Heart left ventricle (tissue), 16 donors: ENCODE data around the gene KCNIP3. TPM values are rescaled to one million over a fixed set of nuclear protein-coding genes. Genes with fewer than 3 reads are reported as not detected.

Experiments
- ATAC-seq, 4 donors: fragments of 200-7000 bp; cut with Tn5 transposase; one replicate each; pipeline ENCODE4 v1.9.1; 2020 to 2022; ENCODE audit warnings: moderate library complexity in 4 of 4, mild to moderate bottlenecking in 3 of 4, moderate number of reproducible peaks in 1 of 4
- DNase-seq, 5 donors: peaks; one replicate each; pipeline ENCODE4 v3.0.0-alpha.2; 2020
- H3K27ac ChIP-seq, 12 donors: fragments of 200-600 bp; sonication (generic) in 4 of 12; one replicate each; pipeline versions ENCODE4 v1.5.0 to v1.8.0; 2016 to 2022; ENCODE audit warnings: mild to moderate bottlenecking in 2 of 12
- H3K27me3 ChIP-seq, 9 donors: fragments of 200-600 bp; sonication (generic) in 2 of 9; one replicate each; pipeline versions ENCODE4 v1.5.1 to v1.8.0; 2016 to 2022; ENCODE audit warnings: mild to moderate bottlenecking in 3 of 9
- H3K36me3 ChIP-seq, 9 donors: fragments of 200-600 bp; sonication (generic) in 2 of 9; one replicate each; pipeline versions ENCODE4 v1.5.0 to v1.8.0; 2018 to 2022; ENCODE audit warnings: mild to moderate bottlenecking in 2 of 9
- H3K4me1 ChIP-seq, 12 donors: fragments of 200-600 bp; sonication (generic) in 4 of 12; one replicate each; pipeline versions ENCODE4 v1.5.0 to v1.8.0; 2016 to 2022; ENCODE audit warnings: mild to moderate bottlenecking in 3 of 12
- H3K4me3 ChIP-seq, 12 donors: fragments of 200-600 bp; sonication (generic) in 4 of 12; one replicate each; pipeline versions ENCODE4 v1.5.0 to v1.8.0; 2017 to 2022; ENCODE audit warnings: mild to moderate bottlenecking in 9 of 12, moderate library complexity in 4 of 12
- H3K9me3 ChIP-seq, 12 donors: fragments of 200-600 bp; sonication (generic) in 4 of 12; one replicate each; pipeline versions ENCODE4 v1.5.0 to v1.8.0; 2016 to 2022; ENCODE audit warnings: mild to moderate bottlenecking in 1 of 12
- POLR2A ChIP-seq, 2 donors: fragments of 450-650 bp; IDR thresholded peaks; one replicate each; pipeline ENCODE4 v1.6.1; 2017; ENCODE audit warnings: antibody characterized with exemption in 2 of 2, mild to moderate bottlenecking in 2 of 2, moderate library complexity in 2 of 2
- WGBS, 4 donors: extraction: QIAGEN DNeasy Blood & Tissue Kit in 2 of 4; methylation state at CpG; one replicate each; pipeline versions ENCODE4 v1.1.5 to v1.1.7; 2013 to 2018; 5-methylcytosine and 5-hydroxymethylcytosine counted together
- intact Hi-C, 10 donors: fragments of 100-400 bp; cut with DNase I; formaldehyde crosslinking; loops; one replicate each; pipeline versions ENCODE4 v1.11.1 to v1.14.2; 2022
- polyA plus RNA-seq, 2 donors: library from polyadenylated mRNA; stranded (reverse); fragments of 200-250 nt; gene quantifications; one replicate each; pipeline ENCODE4 v1.2.3, GENCODE V29; 2013
- total RNA-seq, 9 donors: library from RNA; depleted of rRNA in 2 of 9; stranded (reverse); fragments of >200 nt in 2 of 9; fragmentation: NEBNext Ultra II Directional in 3 of 9; extraction: Animal tissue kit (Norgen Biotek cat#: 25700) in 3 of 9; gene quantifications; one replicate each; pipeline versions ENCODE4 v1.1.0 to v1.2.4, GENCODE V29; 2016 to 2023
- TF ChIP-seq, protein P1 (sequence below), 12 donors: fragments of 200-600 bp; sonication (generic) in 4 of 12; IDR thresholded peaks; one replicate each; pipeline versions ENCODE4 v1.5.0 to v1.8.0; 2018 to 2022; ENCODE audit warnings: antibody characterized with exemption in 12 of 12, mild to moderate bottlenecking in 5 of 12
- donor health status: ischemic (EF 13 %, LVEDD 7.1; RV severe dilation, severe dysfunction).
- donor health status: healthy with polysubstance abuse.
- donor health status: DM: no; HTN: yes; CAD: no.
- donor health status: DM: no; HTN: no; CAD: no.
- donor health status: ischemic (EF 25% LVEDD 6.9; RV normal size, moderate dysfunction).
- donor health status: ischemic (EF 25% LVEDD 5.7; RV mildly dilated, moderate dysfunction).
- donor health status: healthy.
- donor health status: DM: yes; HTN: yes; CAD: no.
- donor health status: ischemic (EF 35%, LVEDD 5.7; RV mildly dilated, moderate dysfunction).
- donor health status: nonischemic (EF 11% LVEDD 7.7; RV severe dilation, severe dysfunction).
- donor health status: DM: yes; HTN: yes; CAD: no.
- donor health status: PGD.
- donor health status: ischemic (EF 29% LVEDD 5.4; RV normal size, mild dysfunction).
- donor health status: nonischemic (EF 23%, LVEDD 6.1; RV moderate dilation, normal function).

KCNIP3 gene
- total and polyA plus RNA-seq, 11 donors, result 2.7 to 8.3 (median 4.0) TPM

DNA sequence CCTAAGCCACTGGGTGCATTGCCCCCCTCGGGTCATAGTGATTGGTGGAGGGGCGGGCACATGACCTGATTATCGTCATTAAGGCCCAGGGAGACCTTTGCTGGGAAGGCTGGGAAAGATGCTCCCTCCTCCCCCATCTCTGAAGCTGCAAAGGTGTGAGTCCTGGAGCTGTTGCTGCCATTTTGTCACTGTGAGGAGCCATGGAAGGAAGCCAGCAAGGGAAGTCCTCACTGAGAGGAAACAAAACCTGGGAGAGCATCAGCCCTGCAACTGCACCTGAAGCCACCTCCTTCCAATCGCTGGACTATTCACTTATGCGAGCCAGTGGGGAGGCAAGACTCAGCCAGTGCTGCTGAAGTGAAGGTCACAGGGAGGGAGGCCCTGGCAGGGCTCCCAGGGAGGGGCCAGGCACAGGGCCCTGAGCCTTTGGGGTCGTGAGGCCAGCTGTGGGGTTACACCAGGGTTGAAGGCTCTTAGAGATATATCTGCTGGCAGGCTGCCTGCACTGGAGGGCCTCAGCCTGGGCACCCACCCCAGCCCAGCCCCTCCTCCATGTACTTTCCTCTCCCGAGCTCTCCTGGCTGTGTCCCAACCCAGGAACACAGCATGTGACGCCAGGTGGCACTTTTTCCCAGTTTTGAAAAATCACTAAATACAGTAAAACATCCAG is 94.6 kb downstream of the KCNIP3 start:
- intact Hi-C loops, result loop anchor here in 2 of 10 donors (5.0 kb wide), 1 partner anchor 44 kb away; no protein-coding TSS in a partner anchor
- no peak for TF ChIP-seq POLR2A (IDR thresholded peaks at IDR 0.05)
- TF ChIP-seq, protein P1, sequence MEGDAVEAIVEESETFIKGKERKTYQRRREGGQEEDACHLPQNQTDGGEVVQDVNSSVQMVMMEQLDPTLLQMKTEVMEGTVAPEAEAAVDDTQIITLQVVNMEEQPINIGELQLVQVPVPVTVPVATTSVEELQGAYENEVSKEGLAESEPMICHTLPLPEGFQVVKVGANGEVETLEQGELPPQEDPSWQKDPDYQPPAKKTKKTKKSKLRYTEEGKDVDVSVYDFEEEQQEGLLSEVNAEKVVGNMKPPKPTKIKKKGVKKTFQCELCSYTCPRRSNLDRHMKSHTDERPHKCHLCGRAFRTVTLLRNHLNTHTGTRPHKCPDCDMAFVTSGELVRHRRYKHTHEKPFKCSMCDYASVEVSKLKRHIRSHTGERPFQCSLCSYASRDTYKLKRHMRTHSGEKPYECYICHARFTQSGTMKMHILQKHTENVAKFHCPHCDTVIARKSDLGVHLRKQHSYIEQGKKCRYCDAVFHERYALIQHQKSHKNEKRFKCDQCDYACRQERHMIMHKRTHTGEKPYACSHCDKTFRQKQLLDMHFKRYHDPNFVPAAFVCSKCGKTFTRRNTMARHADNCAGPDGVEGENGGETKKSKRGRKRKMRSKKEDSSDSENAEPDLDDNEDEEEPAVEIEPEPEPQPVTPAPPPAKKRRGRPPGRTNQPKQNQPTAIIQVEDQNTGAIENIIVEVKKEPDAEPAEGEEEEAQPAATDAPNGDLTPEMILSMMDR (IDR thresholded peaks at IDR 0.05), result no peak
- H3K4me3 ChIP-seq, result no peak overlapping the region
- no peak overlapping the region for H3K27ac ChIP-seq
- H3K4me1 ChIP-seq, result peaks cover 0 to 16% (median 2%) of the 10 kb centered on the region in 12 donors
- ATAC-seq, result no peak
- no peaks in the 10 kb centered on the region for H3K36me3 ChIP-seq
- no peak for DNase-seq
- H3K27me3 ChIP-seq, result peaks cover 0 to 6% (median 0%) of the 10 kb centered on the region in 9 donors
- WGBS, 4 donors, result 46 to 49% (median 47%) methylated on average over 8 of the region's 8 CpGs
- no peaks in the 10 kb centered on the region for H3K9me3 ChIP-seq

DNA sequence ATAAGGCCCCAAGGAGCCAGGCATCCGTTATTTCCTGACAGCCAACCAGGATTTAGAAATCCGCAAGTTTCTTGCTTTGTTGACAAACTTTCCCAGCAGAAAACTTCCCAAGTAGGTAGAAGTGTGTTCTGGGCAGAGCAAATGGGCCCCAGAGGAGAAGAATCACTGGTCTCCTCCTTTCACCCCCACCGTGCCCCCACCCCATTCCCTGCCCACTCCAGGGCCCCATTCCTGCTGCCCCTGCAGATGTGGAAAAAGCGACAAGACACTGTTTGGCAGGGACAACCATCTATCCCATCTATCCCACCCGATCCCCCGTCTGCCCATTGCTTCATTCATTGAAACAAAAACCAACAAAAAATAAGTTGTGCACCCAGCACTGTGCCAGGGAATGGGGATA is 95.2 kb downstream of the KCNIP3 start:
- Histone ChIP-seq H3K27ac (no peak overlapping the region), H3K27me3 (peaks cover 0 to 6% (median 0%) of the 10 kb centered on the region in 9 donors), H3K4me1 (peaks cover 0 to 16% (median 2%) of the 10 kb centered on the region in 12 donors), H3K4me3 (no peak overlapping the region), H3K36me3 (no peaks in the 10 kb centered on the region), H3K9me3 (no peaks in the 10 kb centered on the region)
- intact Hi-C loops, result loop anchor here in 2 of 10 donors (5.0 kb wide), 1 partner anchor 45 kb away; no protein-coding TSS in a partner anchor
- DNase-seq (no peak), ATAC-seq (no peak)
- no peak for TF ChIP-seq POLR2A (IDR thresholded peaks at IDR 0.05)
- TF ChIP-seq, protein P1 (IDR thresholded peaks at IDR 0.05), result no peak
- WGBS, 4 donors, result 87 to 93% (median 89%) methylated on average over 6 of the region's 6 CpGs

DNA sequence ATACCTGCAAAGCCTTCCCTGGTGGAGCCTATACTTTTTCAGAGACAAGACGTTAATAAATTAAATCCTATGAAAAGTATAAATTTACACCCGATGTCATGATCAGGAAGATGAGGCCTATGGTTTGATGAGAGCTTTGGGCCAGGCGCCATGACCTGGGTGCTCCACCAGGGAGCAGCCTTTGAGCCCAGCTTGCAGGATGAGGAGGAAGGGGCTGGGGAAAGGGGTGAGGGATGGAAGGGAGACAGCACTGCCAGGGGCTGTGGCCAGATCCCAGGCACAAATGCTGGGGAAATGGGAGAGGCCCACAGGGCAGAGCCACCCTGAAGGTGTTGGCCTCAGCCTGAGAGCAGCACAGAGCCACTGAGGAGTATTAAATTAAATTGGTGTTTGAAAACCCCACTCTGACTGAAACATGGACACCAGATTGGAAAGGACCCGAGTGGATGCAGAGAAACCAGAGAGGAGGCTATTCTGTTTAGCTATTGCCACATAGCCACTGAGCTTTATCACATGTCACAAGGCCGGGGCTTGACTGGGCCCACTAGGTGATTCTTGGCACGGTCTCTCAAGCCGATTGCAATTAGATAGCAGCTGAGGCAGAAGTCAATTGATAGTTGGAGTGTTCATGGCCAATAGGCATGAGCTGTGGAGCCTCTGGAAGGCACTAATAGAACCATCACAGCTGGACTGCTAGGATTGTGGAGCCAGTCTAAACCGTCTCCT is 95.7 kb downstream of the KCNIP3 start:
- Histone ChIP-seq H3K4me1 (peaks cover 0 to 16% (median 2%) of the 10 kb centered on the region in 12 donors), H3K27ac (no peak overlapping the region), H3K36me3 (no peaks in the 10 kb centered on the region), H3K27me3 (peaks cover 0 to 6% (median 0%) of the 10 kb centered on the region in 9 donors), H3K4me3 (no peak overlapping the region), H3K9me3 (no peaks in the 10 kb centered on the region)
- DNase-seq (no peak), ATAC-seq (no peak)
- TF ChIP-seq, protein P1 (IDR thresholded peaks at IDR 0.05), result peak in 1 of 12 donors; percentile 10
- no peak for TF ChIP-seq POLR2A (IDR thresholded peaks at IDR 0.05)
- intact Hi-C loops, result loop anchor here in 2 of 10 donors (5.0 kb wide), 1 partner anchor 46 kb away; no protein-coding TSS in a partner anchor
- WGBS, 4 donors, result 73 to 84% (median 79%) methylated on average over 8 of the region's 8 CpGs

DNA sequence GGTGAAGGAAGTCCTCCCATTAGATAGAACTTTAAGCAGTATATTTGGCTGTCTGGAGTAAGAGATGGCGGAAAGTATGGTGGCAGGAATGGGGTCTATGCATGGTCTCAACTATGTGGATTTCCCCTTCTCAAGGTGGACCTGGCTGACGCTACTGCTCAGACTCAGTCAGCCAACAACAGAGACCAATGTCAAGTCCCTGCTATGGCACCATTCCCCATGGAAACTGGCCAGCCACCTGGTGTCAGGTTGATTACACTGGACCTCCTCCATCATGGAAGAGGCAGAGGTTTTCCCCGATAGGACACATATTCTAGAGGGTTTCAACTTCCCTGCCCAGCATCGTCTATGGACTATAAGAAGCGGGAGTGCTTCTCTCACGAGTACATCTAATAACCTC is 96.8 kb downstream of the KCNIP3 start:
- Histone ChIP-seq H3K9me3 (no peaks in the 10 kb centered on the region), H3K27ac (no peak overlapping the region), H3K27me3 (no peaks in the 10 kb centered on the region), H3K4me1 (peaks cover 0 to 15% (median 1%) of the 10 kb centered on the region in 12 donors), H3K36me3 (no peaks in the 10 kb centered on the region), H3K4me3 (no peak overlapping the region)
- intact Hi-C loops, result loop anchor here in 2 of 10 donors (5.0 kb wide), 1 partner anchor 47 kb away; no protein-coding TSS in a partner anchor
- DNase-seq, result no peak
- no peak for ATAC-seq
- no peak for TF ChIP-seq POLR2A (IDR thresholded peaks at IDR 0.05)
- TF ChIP-seq, protein P1 (IDR thresholded peaks at IDR 0.05), result no peak
- WGBS, 4 donors, result 91 to 94% (median 94%) methylated on average over 6 of the region's 6 CpGs
